ENCODE results near the gene KCMF1.
"Not testable (repeated sequence)": the region's sequence is repeated elsewhere in the genome, so short reads cannot be mapped to it uniquely, and the experiment has no call there.

KCMF1 gene

DNA sequence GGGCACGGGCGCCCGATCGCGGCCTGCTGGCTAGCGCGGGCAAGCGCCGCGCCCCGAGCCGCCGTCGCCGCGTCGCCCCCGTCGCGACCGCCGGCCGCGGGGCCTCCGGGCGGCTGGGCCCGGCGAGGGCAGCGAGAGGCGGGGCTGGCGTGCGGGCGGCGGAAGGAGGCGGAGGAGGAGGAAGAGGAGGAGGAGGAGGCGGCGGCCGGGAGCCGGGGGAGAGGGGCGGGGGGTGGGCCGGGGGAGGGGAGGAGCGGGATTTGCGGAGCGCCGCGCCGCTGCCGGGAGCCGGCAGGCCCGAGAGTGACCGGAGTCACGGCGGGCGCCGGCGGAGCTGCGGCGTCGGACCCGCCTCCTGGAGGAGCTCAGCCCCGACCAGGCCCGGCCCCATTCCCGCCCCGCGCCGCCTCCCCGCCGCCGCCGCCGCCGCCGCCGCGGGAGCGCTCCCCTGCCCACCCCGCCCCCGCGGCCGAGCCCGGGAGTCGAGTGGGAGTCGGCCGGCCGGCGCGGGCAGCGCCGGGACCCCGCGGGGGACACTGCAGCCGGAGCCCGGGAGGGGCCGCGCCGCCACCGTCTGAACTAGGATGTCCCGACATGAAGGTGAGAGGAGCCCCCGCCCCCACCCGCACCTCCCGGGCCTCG is at the start of gene KCMF1:
Gene KCMF1, plus strand, starts transcription at position 294 of the 642 bp plus-strand sequence. Its CDS starts 291 bp downstream, at position 585.
- DNase-seq (ENCODE audit: low read depth in 2 of 2) = peak; percentile 60 to 64

DNA sequence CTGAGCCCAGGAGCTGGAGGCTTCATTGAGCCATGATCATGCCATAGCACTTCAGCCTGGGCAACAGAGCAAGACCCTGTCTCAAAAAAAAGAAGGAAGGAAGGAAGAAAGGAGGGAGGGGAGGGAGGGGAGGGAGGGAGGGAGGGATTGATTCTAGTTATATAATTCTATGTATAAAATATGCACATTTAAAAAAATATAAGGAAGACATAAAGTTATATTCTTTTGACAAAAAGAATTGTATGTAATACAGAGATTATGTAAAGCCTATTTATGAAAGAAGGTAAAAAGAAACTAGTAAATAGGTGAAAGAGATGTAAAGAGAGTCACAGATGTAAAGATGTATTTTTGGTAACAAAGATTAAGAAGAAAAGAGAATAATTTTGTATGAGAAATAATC is 48.0 kb upstream of the KCMF1 start:
- no peak for DNase-seq (ENCODE audit: low read depth in 2 of 2)

DNA sequence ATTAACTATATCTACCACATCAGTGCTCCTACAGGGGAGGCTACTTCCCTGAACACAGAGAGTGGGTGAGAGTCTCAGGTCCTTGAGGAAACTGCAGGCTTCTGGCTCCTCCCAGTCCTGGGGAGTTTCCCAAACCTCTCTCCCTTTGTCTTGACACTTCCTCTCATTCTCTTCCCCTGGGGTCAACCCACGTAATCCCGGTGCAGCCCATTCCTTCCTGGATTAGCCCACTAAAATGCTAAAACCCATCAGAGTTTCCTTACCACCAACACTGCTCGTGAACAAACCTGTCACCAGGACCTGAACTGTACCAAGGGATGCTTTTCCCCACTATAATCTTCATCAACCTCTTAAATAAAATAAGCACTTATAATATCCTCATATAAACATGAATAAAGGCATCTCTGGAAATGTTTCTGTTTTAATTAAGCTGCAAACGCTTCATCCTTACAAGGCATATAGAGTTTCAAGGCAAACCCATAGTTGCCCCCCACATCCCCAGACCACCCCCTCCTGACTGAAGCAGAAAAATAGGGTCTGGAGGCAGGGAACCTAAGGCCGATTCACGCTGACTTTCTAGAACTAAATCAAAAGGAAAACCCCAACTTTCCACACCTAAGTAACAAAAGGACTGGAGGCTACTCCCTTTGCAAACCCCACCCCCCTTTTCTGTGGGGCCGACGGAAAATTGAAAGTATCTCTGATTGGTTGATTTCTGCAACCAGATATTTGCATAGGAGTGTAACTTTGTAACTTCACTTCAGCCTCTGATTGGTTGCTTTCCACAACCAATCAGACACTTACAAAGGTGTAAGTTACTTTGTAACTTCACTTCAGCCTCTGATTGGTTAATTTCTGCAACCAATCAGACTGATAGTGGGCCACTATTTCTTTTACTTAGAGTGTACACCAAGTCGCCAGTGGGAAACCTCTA is 46.5 kb upstream of the KCMF1 start:
- no peak for DNase-seq (ENCODE audit: low read depth in 2 of 2)

GRCh38 chr2:84925336-84925723 is 45.6 kb upstream of the KCMF1 start:
- no peak for DNase-seq (ENCODE audit: low read depth in 2 of 2)

DNA sequence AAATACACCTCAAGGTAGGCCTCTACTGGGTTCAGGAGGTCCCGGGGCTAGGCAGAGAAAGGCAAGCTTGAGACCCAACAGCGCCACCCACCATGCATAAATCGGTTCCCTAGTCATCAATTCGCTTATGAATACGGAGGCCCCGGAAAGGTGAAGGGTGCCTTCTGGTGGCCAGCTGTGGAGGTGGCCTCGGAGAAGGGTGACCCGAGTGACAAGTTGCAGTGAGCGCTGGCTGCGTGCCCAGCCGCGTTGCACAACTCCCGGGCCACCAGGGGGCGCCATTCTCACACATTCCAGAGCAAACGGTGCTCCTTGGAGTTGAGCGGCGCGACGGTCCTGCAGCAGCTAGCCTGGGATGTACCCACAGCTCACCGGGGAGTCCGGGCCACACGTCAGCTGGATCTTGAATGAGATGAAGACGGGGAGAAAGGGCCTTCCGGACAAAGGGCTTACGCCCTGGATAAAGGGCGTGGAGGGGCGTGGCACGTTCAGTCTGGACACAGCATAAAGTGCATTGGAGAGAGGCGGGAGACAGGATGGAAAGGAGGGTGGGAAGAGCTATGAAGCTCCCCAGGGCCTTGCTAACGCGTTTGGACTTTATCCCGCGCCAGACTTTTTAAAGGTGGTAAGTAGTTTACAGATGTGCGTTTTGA is 45.1 kb upstream of the KCMF1 start:
- DNase-seq (ENCODE audit: low read depth in 2 of 2) = peak; percentile 98 to 99

GRCh38 chr2:84927275-84927627 is 43.7 kb upstream of the KCMF1 start:
- DNase-seq (ENCODE audit: low read depth in 2 of 2) = no peak

DNA sequence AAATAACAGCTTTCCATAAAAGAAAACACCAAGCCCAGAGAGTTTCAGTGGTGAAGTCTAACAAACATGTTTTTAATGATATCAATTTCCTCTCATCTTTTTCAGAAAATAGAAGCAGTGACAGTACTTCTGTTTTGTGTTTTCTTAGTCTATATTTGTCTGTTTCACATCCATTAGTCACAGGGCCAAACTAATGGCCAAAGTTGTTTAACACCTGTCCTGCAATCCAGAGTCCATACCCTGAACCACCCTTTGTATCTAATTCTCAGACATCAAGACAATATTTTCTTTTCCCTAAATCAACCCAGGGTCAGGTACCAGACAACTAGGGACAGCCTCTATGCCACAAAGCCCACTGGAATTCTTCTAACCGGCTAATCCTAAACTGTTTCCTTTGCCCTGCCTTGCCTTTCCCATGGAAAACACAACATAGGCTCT is 39.6 kb upstream of the KCMF1 start:
- no peak for DNase-seq (ENCODE audit: low read depth in 2 of 2)

DNA sequence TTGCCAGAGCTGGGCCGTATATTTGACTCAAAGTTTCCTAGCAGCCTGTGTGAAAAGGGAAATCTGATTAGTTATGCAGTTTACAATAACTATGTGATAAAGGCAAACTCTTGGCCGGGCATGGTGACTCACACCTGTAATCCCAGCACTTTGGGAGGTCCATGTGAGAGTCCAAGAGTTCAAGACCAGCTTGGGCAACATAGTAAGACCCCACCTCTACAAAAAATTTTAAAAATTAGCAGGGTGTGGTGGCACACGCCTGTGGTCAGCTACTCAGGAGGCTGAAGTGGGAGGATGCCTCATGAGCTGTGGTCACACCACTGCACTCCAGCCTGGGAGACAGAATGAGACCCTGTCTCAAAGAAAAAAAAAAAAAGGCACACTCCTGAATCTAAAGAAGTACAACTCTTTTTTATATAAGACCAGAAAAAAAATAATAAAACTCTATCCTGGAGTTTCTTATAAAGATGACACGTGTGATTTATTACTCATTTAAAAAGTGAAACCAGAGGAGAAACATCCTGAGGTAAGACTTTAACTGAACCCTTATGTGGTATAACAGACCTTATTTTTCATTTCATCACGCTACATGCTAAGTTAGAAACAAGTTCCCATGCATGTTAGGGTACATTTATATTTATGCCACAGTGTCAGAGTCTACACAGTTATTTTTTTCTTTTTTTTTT is 32.6 kb upstream of the KCMF1 start:
- no peak for DNase-seq (ENCODE audit: low read depth in 2 of 2)

DNA sequence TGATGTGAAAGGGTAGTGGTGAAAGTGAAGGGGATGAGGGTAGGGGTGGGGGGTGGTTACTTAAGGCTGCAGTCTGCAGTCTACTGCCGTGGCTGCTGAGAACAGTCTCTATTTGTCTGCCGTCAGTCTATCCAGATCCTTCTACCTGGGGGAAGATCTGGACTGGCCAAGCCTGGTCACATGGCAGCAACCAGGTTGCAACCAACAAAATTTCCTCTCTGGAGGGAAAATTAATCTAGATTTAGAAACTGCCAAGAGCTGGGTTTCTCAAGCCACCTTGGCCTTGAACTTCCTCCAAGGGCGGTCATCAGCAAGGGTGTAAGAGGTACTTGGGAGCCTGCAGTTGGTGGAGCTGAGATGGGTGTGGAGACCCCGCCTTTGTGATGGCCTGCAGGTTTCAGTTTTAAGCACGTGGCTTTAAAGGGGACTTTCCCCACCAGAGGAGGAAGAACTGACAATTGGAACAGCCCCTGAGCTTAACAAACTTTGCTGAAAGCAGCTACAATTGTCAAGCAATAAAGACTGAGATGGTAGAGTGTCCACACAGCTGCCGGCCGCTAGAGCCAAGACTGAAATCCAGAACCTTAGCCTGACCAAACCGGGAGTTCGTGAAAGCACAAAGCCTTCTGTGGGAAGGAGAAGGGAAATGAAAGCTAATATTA is 31.4 kb upstream of the KCMF1 start:
- peak; percentile 53 to 57 for DNase-seq (ENCODE audit: low read depth in 2 of 2)

DNA sequence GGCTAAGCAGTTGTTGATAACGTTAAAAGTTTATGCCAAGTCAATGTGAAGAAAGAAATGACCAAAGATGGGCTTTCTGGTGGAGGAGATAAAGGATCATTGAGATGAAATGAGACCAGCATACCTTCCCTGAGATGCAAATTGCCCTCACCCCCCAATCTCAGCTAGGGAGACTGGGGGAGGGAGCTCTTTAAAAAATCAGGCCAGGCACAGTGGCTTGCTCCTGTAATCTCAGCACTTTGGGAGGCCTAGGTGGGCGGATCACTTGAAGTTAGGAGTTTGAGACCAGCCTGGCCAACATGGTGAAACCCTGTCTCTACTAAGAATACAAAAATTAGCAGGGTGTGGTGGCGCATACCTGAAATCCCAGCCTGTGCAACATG is 30.9 kb upstream of the KCMF1 start:
- no peak for DNase-seq (ENCODE audit: low read depth in 2 of 2)

GRCh38 chr2:84940831-84941412 is 30.0 kb upstream of the KCMF1 start:
- DNase-seq (ENCODE audit: low read depth in 2 of 2) = no peak

DNA sequence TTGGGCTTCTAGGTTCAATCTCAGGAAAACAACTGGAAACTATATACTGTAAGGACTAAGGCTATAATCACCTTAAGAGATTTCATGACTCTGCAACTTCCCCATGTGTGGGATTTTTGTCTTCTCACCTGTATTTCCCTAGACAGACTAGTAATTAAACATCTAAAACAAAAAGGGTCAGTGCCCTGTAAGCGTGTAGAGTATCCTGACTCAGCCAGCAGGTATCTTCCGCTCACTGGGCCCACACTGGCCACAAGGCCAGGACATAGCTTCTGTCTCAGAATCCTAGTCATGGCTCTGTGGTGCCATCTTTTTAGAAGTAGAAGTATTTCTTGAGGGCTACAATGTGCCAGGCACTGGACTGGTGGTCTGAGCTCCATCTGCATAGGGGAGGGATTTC is 28.8 kb upstream of the KCMF1 start:
- DNase-seq (ENCODE audit: low read depth in 2 of 2) = no peak

DNA sequence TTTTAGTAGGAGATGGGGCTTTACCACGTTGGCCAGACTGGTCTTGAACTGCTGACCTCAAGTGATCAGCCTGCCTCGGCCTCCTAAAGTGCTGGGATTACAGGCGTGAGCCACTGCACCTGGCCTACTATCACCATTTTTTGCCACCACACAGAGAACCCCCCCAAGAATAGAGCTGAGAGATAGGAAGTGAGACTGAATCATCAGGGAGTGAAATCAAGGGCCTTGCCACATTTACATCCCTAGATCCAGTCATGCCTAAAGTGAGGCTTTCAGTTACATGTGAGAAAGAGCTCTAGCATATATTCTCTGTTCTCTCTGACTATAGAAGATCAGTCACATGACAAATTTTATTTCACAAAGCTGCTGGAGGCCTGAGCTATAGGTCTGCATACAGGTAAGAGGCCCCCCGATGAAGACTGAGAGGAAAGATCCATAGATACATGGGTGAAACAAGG is 28.0 kb upstream of the KCMF1 start:
- no peak for DNase-seq (ENCODE audit: low read depth in 2 of 2)

DNA sequence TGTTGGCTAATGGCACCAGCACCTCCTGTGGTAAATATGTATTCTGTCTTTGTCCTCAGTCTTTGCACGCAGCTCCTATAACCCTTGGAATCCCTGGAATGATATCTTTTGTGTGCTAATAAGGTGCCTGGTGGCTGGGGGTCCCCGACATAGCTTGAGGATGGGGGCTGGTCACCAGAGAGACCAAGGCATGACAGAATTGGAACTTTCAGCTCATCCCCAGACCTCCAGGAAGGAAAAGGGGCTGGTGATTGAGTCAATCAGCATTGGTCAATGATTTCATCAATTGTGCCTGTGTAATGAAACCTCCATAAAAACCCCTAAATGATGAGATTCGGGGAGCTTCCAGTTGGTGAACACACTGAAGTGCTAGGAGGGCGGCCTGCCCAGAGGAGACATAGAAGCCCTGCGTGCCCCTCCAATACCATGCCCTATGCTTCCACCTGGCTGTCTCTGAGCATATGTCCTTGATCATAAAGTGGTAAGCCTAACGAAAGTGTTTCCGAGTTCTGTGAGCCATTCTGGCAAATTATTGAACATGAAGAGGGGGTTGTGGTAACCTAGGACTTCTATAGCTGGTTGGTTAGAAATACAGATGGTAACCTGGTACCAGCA is 26.6 kb upstream of the KCMF1 start:
- no peak for DNase-seq (ENCODE audit: low read depth in 2 of 2)

DNA sequence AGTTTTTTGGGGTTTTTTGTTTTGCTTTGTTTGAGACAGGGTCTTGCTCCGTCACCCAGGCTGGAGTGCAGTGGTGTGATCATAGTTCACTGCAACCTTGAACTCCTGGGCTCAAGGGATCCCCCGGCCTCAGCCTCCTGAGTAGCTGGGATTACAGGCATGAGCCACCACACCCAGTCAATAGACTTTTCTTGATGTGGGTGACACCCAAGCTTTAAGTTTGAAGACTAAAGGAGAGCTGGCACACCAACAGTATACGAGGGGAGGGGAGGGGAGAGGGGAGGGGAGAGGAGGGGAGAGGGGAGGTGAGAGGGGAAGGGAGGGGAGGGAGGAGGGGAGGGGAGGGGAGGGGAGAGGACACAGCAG is 25.1 kb upstream of the KCMF1 start:
- not testable (repeated sequence) for DNase-seq (ENCODE audit: low read depth in 2 of 2)

DNA sequence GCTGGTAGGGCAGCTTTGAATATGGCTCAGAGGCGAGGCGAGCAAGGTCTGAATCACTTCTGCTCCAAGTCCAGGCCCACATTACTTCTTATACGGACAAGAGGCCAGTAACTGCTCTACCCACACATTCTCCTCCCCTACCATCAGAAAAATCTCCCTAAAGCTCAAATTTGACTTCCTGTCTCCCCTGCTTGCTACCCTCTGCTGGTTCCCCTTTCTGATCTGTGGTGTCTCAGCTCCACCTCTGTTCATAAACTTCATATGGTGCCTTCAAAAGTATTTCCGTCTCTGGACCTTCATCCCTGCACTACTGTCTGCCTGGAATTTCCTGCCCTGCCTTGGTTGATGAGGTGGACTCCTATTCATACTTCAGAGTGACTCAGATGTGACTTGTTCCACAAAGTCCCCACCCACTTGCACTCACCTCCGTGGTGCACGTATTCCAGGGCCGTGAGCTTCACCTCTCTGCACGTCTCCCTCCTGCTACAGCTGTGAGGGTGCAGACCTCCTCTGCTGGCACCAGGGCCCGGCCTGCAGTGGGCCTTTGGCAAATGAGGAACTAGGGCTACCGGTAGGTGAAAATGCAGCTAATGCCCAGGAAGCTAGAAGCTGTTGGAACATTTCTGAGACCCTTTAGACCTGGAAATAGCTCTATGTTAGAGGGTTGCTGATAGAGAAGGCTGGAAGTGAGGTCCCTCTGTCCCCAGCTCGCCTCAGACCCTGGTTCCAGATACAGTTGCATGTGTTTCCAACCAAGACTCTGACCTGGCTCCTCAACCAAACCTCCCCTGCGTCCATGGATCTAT is 24.6 kb upstream of the KCMF1 start:
- peak; percentile 42 to 63 for DNase-seq (ENCODE audit: low read depth in 2 of 2)

DNA sequence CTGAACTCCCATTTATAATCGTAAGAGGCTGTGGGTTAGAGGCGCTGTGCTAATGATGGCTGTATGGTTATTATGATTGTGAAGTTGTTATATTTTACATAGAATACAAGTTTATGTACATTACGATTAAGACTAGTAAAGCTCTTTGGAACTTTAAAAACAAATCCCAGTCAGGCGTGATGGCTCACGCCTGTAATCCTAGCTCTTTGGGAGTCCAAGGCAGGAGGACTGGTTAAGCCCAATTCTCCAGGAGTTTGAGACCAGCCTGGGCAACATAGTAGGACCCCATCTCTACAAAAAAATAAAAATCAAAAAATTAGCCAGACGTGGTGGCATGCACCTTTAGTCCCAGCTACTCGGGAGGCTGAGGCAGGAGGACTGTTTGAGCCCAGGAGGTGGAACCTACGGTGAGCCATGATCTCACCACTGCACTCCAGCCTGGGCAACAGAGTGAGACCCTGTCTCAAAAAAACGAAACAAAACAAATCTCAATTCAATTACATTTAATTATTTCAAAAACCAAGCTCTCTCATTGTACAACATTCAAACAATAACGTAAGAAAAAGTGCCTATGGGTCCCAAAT is 23.9 kb upstream of the KCMF1 start:
- no peak for DNase-seq (ENCODE audit: low read depth in 2 of 2)

DNA sequence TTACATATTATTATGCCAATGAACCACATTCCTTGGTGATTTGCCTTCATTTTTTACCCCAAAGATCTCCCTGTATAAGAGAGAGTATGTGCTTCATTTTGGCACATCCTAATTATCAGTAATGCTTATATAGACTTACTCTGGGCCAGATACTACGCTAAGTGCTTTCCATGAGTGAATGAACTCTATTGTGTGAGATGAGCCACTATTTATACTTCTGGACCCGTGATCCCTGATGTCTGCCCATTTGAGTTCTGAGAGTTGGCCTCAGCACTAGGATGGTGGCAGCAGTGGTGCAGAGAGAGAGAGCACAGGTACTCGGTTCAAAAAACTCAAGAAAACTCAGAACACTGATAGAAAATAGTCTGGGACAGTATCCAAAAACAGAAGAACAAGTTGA is 17.4 kb upstream of the KCMF1 start:
- DNase-seq (ENCODE audit: low read depth in 2 of 2) = no peak

DNA sequence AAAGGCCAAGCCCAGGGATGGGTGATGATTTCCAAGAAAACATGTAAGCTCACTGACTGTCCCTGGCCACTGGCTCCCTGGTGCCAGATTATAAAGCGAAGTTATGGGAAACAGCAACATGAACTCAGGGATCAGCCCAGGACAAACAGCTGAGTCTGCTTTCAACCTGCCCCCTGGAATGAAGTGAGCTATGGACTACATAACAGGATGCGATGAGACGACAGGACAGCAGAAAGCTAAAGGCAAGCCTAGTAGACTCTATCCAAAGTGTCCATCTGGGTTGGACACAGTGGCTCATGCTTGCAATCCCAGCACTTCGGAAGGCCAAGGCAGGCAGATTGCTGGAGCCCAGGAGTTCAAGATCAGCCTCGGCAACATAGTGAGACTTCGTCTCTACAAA is 16.6 kb upstream of the KCMF1 start:
- DNase-seq (ENCODE audit: low read depth in 2 of 2) = no peak

Data from stimulated activated CD8-positive, alpha-beta memory T cell treated with anti-CD3 and anti-CD28 coated beads, Interleukin-2, amount 100 ng/mL, for 48 hours (primary cell).